RWPE2 (cell line): ENCODE results near the gene SLTM.

Experiments
- ATAC-seq: fragments of 200-7000 bp; cut with Tn5 transposase; 3 replicates; pipeline ENCODE4 v1.9.1; 2021; ENCODE audit warnings: low read depth
- DNase-seq: peaks from one replicate; pipeline ENCODE4 v3.0.0-alpha.2; 2020; ENCODE audit warnings: low spot score
- H3K27ac ChIP-seq: fragments of 450-650 bp; 2 replicates; pipeline ENCODE4 v1.5.1; 2017; ENCODE audit warnings: mild to moderate bottlenecking; ENCODE audit not compliant: poor library complexity, severe bottlenecking
- H3K27me3 ChIP-seq: fragments of 250-450 bp; sonication (Bioruptor Pico); 2 replicates; pipeline ENCODE4 v1.5.1; 2021; ENCODE audit warnings: mild to moderate bottlenecking, moderate library complexity; ENCODE audit not compliant: insufficient read depth, poor library complexity, severe bottlenecking
- H3K36me3 ChIP-seq: fragments of 250-450 bp; sonication (Bioruptor Pico); 2 replicates; pipeline ENCODE4 v1.5.1; 2020; ENCODE audit warnings: low read depth, mild to moderate bottlenecking, moderate library complexity
- H3K4me1 ChIP-seq: fragments of 250-450 bp; sonication (Bioruptor Pico); 2 replicates; pipeline ENCODE4 v1.5.1; 2021; ENCODE audit warnings: mild to moderate bottlenecking, moderate library complexity; ENCODE audit not compliant: insufficient read depth, poor library complexity, severe bottlenecking
- H3K4me3 ChIP-seq: fragments of 250-450 bp; sonication (Bioruptor Pico); 2 replicates; pipeline ENCODE4 v1.5.1; 2021; ENCODE audit warnings: mild to moderate bottlenecking, moderate library complexity; ENCODE audit not compliant: severe bottlenecking
- H3K9me3 ChIP-seq: fragments of 250-450 bp; sonication (Bioruptor Pico); 2 replicates; pipeline ENCODE4 v1.5.1; 2021; ENCODE audit warnings: mild to moderate bottlenecking, moderate library complexity; ENCODE audit not compliant: severe bottlenecking
- TF ChIP-seq, protein P1 (sequence below): fragments of 450-650 bp; IDR thresholded peaks from one replicate; pipeline ENCODE4 v1.5.1; 2017; ENCODE audit warnings: mild to moderate bottlenecking, moderate library complexity; ENCODE audit not compliant: poor library complexity, severe bottlenecking

The SLTM gene

GRCh38 chr15:58916962-58917361 lies 16.5 kb downstream of the SLTM start:
- no peak for ATAC-seq
- Histone ChIP-seq H3K4me1 (no peaks in the 10 kb centered on the region), H3K4me3 (no peak overlapping the region), H3K36me3 (peaks cover 88% of the 10 kb centered on the region), H3K9me3 (no peaks in the 10 kb centered on the region), H3K27ac (no peak overlapping the region), H3K27me3 (no peaks in the 10 kb centered on the region)
- TF ChIP-seq, protein P1, sequence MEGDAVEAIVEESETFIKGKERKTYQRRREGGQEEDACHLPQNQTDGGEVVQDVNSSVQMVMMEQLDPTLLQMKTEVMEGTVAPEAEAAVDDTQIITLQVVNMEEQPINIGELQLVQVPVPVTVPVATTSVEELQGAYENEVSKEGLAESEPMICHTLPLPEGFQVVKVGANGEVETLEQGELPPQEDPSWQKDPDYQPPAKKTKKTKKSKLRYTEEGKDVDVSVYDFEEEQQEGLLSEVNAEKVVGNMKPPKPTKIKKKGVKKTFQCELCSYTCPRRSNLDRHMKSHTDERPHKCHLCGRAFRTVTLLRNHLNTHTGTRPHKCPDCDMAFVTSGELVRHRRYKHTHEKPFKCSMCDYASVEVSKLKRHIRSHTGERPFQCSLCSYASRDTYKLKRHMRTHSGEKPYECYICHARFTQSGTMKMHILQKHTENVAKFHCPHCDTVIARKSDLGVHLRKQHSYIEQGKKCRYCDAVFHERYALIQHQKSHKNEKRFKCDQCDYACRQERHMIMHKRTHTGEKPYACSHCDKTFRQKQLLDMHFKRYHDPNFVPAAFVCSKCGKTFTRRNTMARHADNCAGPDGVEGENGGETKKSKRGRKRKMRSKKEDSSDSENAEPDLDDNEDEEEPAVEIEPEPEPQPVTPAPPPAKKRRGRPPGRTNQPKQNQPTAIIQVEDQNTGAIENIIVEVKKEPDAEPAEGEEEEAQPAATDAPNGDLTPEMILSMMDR, result no peak
- no peak for DNase-seq

GRCh38 chr15:58910456-58910855 lies 23.0 kb downstream of the SLTM start:
- no peak for DNase-seq
- no peak for ATAC-seq
- TF ChIP-seq, protein P1, result no peak
- Histone ChIP-seq H3K27ac (no peak overlapping the region), H3K27me3 (no peaks in the 10 kb centered on the region), H3K4me3 (no peak overlapping the region), H3K9me3 (no peaks in the 10 kb centered on the region), H3K36me3 (peaks cover 85% of the 10 kb centered on the region), H3K4me1 (no peaks in the 10 kb centered on the region)

GRCh38 chr15:58909616-58910015 lies 23.9 kb downstream of the SLTM start:
- Histone ChIP-seq H3K9me3 (no peaks in the 10 kb centered on the region), H3K36me3 (peaks cover 86% of the 10 kb centered on the region), H3K4me1 (no peaks in the 10 kb centered on the region), H3K4me3 (no peak overlapping the region), H3K27ac (no peak overlapping the region), H3K27me3 (no peaks in the 10 kb centered on the region)
- TF ChIP-seq, protein P1, result no peak
- DNase-seq (no peak), ATAC-seq (no peak)

- H3K4me1 ChIP-seq, result no peaks in the 10 kb centered on the region
- no peaks in the 10 kb centered on the region for H3K27me3 ChIP-seq
- H3K27ac ChIP-seq, result no peak overlapping the region
- TF ChIP-seq, protein P1, result no peak
- no peaks in the 10 kb centered on the region for H3K9me3 ChIP-seq
- ATAC-seq, result no peak
- H3K36me3 ChIP-seq, result peaks cover 85% of the 10 kb centered on the region
- H3K4me3 ChIP-seq, result no peak overlapping the region
- no peak for DNase-seq
Measured at GRCh38 chr15:58908550-58909309, 24.7 kb downstream of the SLTM start.

DNA sequence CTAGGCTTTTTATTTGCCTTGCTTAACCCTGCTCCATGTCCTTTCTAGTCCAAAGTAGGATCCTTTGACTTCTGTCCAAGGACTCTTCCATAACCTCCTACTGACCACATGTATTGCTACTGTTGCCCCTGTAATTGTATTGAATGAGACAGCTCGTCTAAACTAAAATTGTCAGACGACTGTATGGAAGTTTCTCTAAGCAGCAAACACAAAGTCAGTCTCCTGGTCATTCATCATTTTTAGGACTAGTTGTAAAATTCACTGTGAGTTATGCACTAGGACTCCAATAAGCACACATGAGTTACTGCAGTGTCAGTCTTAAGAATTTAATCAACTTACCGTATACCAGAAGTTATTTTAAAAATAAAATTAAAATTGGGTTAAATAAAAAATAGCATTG lies 32.8 kb downstream of the SLTM start:
- ATAC-seq (no peak), DNase-seq (no peak)
- TF ChIP-seq, protein P1, result no peak
- H3K4me1 ChIP-seq, result no peaks in the 10 kb centered on the region
- no peaks in the 10 kb centered on the region for H3K27me3 ChIP-seq
- H3K4me3 ChIP-seq, result no peak overlapping the region
- H3K36me3 ChIP-seq, result peaks cover 90% of the 10 kb centered on the region
- H3K9me3 ChIP-seq, result no peaks in the 10 kb centered on the region
- H3K27ac ChIP-seq, result no peak overlapping the region
